SK-N-MC (cell line): ENCODE results near the gene PTGS1.

Source experiments
- EZH2 ChIP-seq: fragments of 200-600 bp; sonication (generic); IDR thresholded peaks from one replicate; pipeline ENCODE4 v1.6.1; 2017; ENCODE audit warnings: antibody characterized with exemption
- POLR2AphosphoS5 ChIP-seq: IDR thresholded peaks from 2 replicates; pipeline ENCODE4 v1.6.1; 2012; ENCODE audit warnings: mild to moderate bottlenecking, low read depth, low read length, borderline replicate concordance

GRCh38 chr9:122402403-122402871, 31.6 kb downstream of the PTGS1 start:
- TF ChIP-seq EZH2, result no peak
- no peak for TF ChIP-seq POLR2AphosphoS5
